Bronchial epithelial cell (primary cell): Measurements from ENCODE around the gene MYO19. TPM values are rescaled to one million over a fixed set of nuclear protein-coding genes. Genes with fewer than 3 reads are reported as not detected.
"Not testable (repeated sequence)": the region's sequence is repeated elsewhere in the genome, so short reads cannot be mapped to it uniquely, and the experiment has no call there.

Experiments
- DNase-seq: peaks from one replicate; pipeline ENCODE4 v3.0.0-alpha.2; 2010; ENCODE audit warnings: low read depth
- FAIRE-seq: peaks from 2 replicates; lab custom pipeline; 2011; peaks lifted over from hg19 to GRCh38; lab: Jason Lieb, UNC
- H3K27me3 ChIP-seq: 2 replicates; pipeline ENCODE4 v1.5.1; 2011; ENCODE audit warnings: low read length; ENCODE audit not compliant: control insufficient read depth, insufficient read depth
- H3K36me3 ChIP-seq: 2 replicates; pipeline ENCODE4 v1.5.1; 2011; ENCODE audit warnings: low read length; ENCODE audit not compliant: control insufficient read depth, insufficient read depth
- H3K4me3 ChIP-seq: 2 replicates; pipeline ENCODE4 v1.5.1; 2011; ENCODE audit warnings: mild to moderate bottlenecking, low read depth, low read length, control low read depth
- CTCF ChIP-seq: IDR thresholded peaks from 2 replicates; pipeline ENCODE4 v1.5.1; 2011; ENCODE audit warnings: mild to moderate bottlenecking, moderate library complexity, low read length, control low read depth, inconsistent platforms; ENCODE audit not compliant: insufficient read depth, severe bottlenecking
- total RNA-seq: library from RNA; depleted of rRNA; stranded (reverse); fragments of >200 nt; gene quantifications from 2 replicates; pipeline ENCODE4 v1.2.1, GENCODE V29; 2014

The MYO19 gene
- total RNA-seq, 1 donor from 2014 or later: 73.5 TPM

GRCh38 chr17:36459045-36459444, 75.6 kb downstream of the MYO19 start:
- no peak for FAIRE-seq
- TF ChIP-seq CTCF: no peak
- Histone ChIP-seq H3K4me3 (no peak overlapping the region), H3K36me3 (no peaks in the 10 kb centered on the region), H3K27me3 (no peaks in the 10 kb centered on the region)
- no peak for DNase-seq

DNA sequence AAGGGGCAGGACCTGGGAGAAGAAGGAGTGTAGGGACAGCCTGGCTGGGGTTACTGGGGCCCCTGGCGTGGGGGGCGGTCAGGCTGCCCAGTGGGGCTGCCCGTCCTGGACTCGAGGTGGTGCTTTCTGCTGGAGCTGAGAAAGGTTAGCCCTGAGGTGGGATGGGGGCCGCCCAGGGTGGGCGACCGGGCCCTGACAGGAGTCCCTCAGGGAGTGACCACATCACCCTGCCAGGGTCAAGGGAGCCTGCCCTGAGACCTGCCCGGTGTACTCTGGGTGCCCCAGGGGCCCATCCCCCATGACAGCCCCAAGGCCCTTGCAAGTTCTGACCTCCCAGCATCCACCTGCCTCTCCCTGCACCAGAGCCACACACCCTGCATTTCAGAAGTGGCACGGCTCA, 77.0 kb downstream of the MYO19 start:
- not testable (repeated sequence) for H3K4me3 ChIP-seq, FAIRE-seq, DNase-seq, H3K27me3 ChIP-seq, H3K36me3 ChIP-seq

GRCh38 chr17:36452888-36453287, 81.8 kb downstream of the MYO19 start:
- not testable (repeated sequence) for H3K4me3 ChIP-seq, FAIRE-seq, DNase-seq, H3K36me3 ChIP-seq, H3K27me3 ChIP-seq

GRCh38 chr17:36449997-36450396, 84.7 kb downstream of the MYO19 start:
- not testable (repeated sequence) for H3K4me3 ChIP-seq, FAIRE-seq, DNase-seq, H3K36me3 ChIP-seq, H3K27me3 ChIP-seq

Other genes starting within 250 kb of the MYO19 start
- gene TBC1D3G, start 211.0 kb downstream of the MYO19 start, total RNA-seq: not detected in 2 replicates
- gene TBC1D3H, start 146.4 kb downstream of the MYO19 start, total RNA-seq: not detected in 2 replicates
- 30.6 and 33.7 TPM in 2 replicates for gene ZNHIT3, start 48.2 kb downstream of the MYO19 start, total RNA-seq
- gene PIGW, start 119 bp upstream of the MYO19 start, total RNA-seq: 7.2 and 9.2 TPM in 2 replicates
- gene GGNBP2, start 10.1 kb upstream of the MYO19 start, total RNA-seq: 92.6 and 94.3 TPM in 2 replicates
- 7.9 and 14.8 TPM in 2 replicates for gene DHRS11, start 57.0 kb upstream of the MYO19 start, total RNA-seq
- 3.2 and 6.1 TPM in 2 replicates for gene MRM1, start 66.7 kb upstream of the MYO19 start, total RNA-seq